Testis (tissue), 2 donors: Measurements from ENCODE around the gene ACP1.

Experiments
- POLR2A ChIP-seq: fragments of 450-650 bp; IDR thresholded peaks from one replicate; pipeline ENCODE4 v1.6.1; 2017; ENCODE audit warnings: antibody characterized with exemption, mild to moderate bottlenecking, moderate library complexity
- TF ChIP-seq, protein P1 (sequence below), 3 experiments: fragments of 450-650 bp in 2 of 3; fragments of 200-600 bp in 1 of 3; sonication (generic) in 1 of 3; IDR thresholded peaks; one replicate each; pipeline ENCODE4 v1.5.1; 2016 to 2019; ENCODE audit warnings: antibody characterized with exemption in 3 of 3, mild to moderate bottlenecking in 2 of 3, moderate library complexity in 1 of 3

DNA sequence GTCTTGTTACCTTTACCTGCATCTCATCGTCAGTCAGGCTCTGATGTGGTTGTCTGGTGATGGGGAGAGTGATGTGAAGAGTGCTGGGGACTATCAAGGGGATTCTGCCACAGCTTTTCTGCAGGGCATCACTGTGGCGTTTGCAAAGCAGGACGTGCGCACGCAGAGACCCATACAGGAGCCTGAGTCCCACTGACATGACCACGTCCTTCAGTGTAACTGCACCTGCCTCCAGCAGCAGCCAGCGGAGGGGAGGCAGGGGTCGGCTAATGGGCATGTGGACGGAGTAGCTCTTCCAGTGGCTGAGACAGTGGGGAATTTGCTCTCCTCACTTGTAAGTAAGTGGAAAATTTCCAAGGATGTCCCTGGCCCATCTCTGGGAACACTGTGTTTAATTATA, 16.6 kb downstream of the ACP1 start:
- TF ChIP-seq, protein P1, sequence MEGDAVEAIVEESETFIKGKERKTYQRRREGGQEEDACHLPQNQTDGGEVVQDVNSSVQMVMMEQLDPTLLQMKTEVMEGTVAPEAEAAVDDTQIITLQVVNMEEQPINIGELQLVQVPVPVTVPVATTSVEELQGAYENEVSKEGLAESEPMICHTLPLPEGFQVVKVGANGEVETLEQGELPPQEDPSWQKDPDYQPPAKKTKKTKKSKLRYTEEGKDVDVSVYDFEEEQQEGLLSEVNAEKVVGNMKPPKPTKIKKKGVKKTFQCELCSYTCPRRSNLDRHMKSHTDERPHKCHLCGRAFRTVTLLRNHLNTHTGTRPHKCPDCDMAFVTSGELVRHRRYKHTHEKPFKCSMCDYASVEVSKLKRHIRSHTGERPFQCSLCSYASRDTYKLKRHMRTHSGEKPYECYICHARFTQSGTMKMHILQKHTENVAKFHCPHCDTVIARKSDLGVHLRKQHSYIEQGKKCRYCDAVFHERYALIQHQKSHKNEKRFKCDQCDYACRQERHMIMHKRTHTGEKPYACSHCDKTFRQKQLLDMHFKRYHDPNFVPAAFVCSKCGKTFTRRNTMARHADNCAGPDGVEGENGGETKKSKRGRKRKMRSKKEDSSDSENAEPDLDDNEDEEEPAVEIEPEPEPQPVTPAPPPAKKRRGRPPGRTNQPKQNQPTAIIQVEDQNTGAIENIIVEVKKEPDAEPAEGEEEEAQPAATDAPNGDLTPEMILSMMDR (IDR thresholded peaks at IDR 0.05) = no peak
- no peak for TF ChIP-seq POLR2A
